GM21529 (cell line): Measurements from ENCODE around the gene DAZL.

Experiments
- ATAC-seq: cut with Tn5 transposase; IDR thresholded peaks from one replicate; pipeline ENCODE4 v1.9.1; 2021; ENCODE audit not compliant: unreplicated experiment

DAZL gene

GRCh38 chr3:16546186-16547010 is 58.8 kb downstream of the DAZL start:
- ATAC-seq = no peak

GRCh38 chr3:16545413-16546185 is 59.6 kb downstream of the DAZL start:
- no peak for ATAC-seq

GRCh38 chr3:16543242-16543864 is 61.9 kb downstream of the DAZL start:
- ATAC-seq = no peak

- ATAC-seq = no peak
Observed at GRCh38 chr3:16538507-16538906, 66.7 kb downstream of the DAZL start.

- no peak for ATAC-seq
Observed at GRCh38 chr3:16536996-16537395, 68.2 kb downstream of the DAZL start.
